ENCODE data around the gene GUCY2C. TPM values are rescaled to one million over a fixed set of nuclear protein-coding genes. Genes with fewer than 3 reads are reported as not detected.

The GUCY2C gene
- polyA plus RNA-seq, 2 of the 4 experiments (the other 2 are of a cell fraction), result 0.05 TPM; not detected in 1

DNA sequence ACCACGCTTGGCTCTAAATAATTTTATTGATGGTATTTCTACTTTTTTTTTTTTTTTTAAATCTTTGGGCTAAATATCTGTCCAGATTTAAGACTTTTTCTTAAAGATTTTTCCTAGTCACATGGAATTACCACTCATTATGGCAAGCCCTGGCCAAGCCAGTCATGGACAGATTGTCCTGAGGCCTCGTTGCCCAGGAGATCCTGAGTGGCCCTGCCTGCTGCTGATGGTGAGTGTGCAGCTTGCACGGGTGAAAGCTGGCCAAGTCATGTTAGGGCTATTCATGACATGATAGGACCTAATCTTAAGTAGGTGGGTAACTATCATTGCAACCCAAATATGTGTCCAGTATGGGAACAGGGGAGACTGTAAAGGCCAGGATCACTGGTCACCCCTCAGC, 27.8 kb downstream of the GUCY2C start:
- ChIA-PET POLR2A (no interaction called here), CTCF (interaction anchor here (0.7 to 1.9 kb wide), 2 partner anchors 312 to 431 kb away, joined by 3 to 5 read pairs; no protein-coding TSS in a partner anchor)
- ATAC-seq, result no peak
- H3K4me2 ChIP-seq, result no peak overlapping the region
- no peak overlapping the region for H3K4me3 ChIP-seq
- no peak overlapping the region for H3K27ac ChIP-seq
- no peak for FAIRE-seq
- TF ChIP-seq POLR2AphosphoS2 (conservative IDR thresholded peaks at IDR 0.05; ENCODE audit: low read length), result no peak
- TF ChIP-seq SREBF2 (IDR thresholded peaks at IDR 0.05), result no peak
- TF ChIP-seq TFCP2L1 (CRISPR knock-in tag; IDR thresholded peaks at IDR 0.05), result no peak
- no peak for TF ChIP-seq ATOH8 (CRISPR knock-in tag; IDR thresholded peaks at IDR 0.05; ENCODE audit: low read depth)
- TF ChIP-seq TP53 (CRISPR knock-in tag; IDR thresholded peaks at IDR 0.05), result no peak
- TF ChIP-seq FOXS1 (CRISPR knock-in tag; IDR thresholded peaks at IDR 0.05), result no peak
- TF ChIP-seq EHMT2 (IDR thresholded peaks at IDR 0.05; ENCODE audit: low read depth), result no peak
- TF ChIP-seq, protein P1, sequence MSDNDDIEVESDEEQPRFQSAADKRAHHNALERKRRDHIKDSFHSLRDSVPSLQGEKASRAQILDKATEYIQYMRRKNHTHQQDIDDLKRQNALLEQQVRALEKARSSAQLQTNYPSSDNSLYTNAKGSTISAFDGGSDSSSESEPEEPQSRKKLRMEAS (IDR thresholded peaks at IDR 0.05), result no peak
- no peak for TF ChIP-seq MYC (IDR thresholded peaks at IDR 0.05; ENCODE audit: borderline replicate concordance, low read length)
- no peak for TF ChIP-seq ESRRA (IDR thresholded peaks at IDR 0.05; ENCODE audit: borderline replicate concordance, low read length)
- no peak for TF ChIP-seq CBX8 (IDR thresholded peaks at IDR 0.05)
- TF ChIP-seq CEBPB (IDR thresholded peaks at IDR 0.05), result no peak
- TF ChIP-seq RFX5 (IDR thresholded peaks at IDR 0.05), result no peak
- TF ChIP-seq CHD2 (IDR thresholded peaks at IDR 0.05; ENCODE audit: low read length, partially characterized antibody), result no peak
- TF ChIP-seq HOXB5 (CRISPR knock-in tag; IDR thresholded peaks at IDR 0.05), result no peak
- TF ChIP-seq, protein P2, sequence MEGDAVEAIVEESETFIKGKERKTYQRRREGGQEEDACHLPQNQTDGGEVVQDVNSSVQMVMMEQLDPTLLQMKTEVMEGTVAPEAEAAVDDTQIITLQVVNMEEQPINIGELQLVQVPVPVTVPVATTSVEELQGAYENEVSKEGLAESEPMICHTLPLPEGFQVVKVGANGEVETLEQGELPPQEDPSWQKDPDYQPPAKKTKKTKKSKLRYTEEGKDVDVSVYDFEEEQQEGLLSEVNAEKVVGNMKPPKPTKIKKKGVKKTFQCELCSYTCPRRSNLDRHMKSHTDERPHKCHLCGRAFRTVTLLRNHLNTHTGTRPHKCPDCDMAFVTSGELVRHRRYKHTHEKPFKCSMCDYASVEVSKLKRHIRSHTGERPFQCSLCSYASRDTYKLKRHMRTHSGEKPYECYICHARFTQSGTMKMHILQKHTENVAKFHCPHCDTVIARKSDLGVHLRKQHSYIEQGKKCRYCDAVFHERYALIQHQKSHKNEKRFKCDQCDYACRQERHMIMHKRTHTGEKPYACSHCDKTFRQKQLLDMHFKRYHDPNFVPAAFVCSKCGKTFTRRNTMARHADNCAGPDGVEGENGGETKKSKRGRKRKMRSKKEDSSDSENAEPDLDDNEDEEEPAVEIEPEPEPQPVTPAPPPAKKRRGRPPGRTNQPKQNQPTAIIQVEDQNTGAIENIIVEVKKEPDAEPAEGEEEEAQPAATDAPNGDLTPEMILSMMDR (IDR thresholded peaks at IDR 0.05), result no peak
- no peaks in the 10 kb centered on the region for H3K4me1 ChIP-seq
- DNase-seq (ENCODE audit: low read depth in 1 of 2, low spot score in 1 of 2), result no peak
- no peaks in the 10 kb centered on the region for H3K9me3 ChIP-seq
- WGBS (ENCODE audit: missing lambda C conversion rate), result 22% methylated on average over 3 of the region's 3 CpGs

DNA sequence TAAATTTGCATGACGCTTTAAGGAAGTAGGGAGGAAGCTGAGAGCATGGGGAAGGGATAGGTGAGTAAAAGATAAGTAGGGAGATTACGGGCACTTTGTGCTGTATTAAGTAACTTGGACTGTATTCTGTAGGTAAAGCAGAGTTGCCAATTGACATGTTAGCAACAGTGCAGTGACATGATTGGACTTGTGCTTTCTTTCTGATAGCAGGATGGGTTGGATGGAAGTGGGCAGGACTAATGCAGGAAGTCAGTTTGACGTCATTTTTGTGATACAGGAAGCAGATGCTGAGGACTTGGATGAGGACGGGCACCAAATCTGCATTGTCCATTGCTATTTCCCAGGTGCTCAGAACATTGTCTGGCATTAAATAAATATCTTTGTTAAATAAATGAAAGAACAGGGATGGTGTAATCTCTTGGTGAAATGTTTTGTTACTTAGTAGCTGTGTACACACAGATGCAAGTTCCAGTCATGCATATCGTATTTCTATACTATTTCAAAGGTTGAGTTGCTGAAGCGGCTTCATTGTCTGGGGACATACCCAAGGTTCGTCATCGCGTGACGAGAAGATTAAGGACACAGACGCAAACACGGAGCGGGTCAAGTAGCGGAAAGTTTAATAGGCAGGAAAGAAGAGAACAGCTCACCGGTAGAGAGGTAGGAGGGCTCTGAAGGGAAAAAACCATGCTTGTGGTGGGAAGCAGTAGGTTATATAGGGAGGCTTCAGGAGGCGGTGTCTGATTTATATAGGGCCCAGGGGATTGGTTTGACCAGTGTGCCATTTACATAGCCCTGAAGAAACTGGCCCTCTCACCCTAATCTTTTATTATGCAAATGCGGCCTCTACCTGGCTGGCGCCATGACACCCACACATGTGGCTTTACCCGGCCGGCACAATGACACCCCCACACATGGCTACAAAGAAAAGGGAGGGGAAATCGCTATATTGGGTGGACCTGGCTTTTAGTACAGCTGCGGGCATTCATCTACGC, 30.7 kb downstream of the GUCY2C start:
- WGBS (ENCODE audit: missing lambda C conversion rate), result 85% methylated on average over 23 of the region's 23 CpGs
- DNase-seq (ENCODE audit: low read depth in 1 of 2, low spot score in 1 of 2), result peak in 1 of 2 experiments; percentile 4
- CTCF ChIA-PET, result interaction anchor here (0.6 to 4.4 kb wide), 5 partner anchors 13 to 480 kb away, joined by 3 to 35 read pairs (median 4); no protein-coding TSS in a partner anchor

More for the DNA sequence above, 30.7 kb downstream of the GUCY2C start:
- Histone ChIP-seq H3K4me1 (no peaks in the 10 kb centered on the region), H3K9me3 (no peaks in the 10 kb centered on the region), H3K27ac (no peak overlapping the region), H3K4me2 (no peak overlapping the region), H3K4me3 (no peak overlapping the region)
- TF ChIP-seq ELK1 (IDR thresholded peaks at IDR 0.05; ENCODE audit: low read depth, low read length), result no peak
- no peak for TF ChIP-seq MAZ (IDR thresholded peaks at IDR 0.05; ENCODE audit: borderline replicate concordance, low read depth, low read length)
- TF ChIP-seq TP53 (CRISPR knock-in tag; IDR thresholded peaks at IDR 0.05), result no peak
- TF ChIP-seq ZSCAN20 (CRISPR knock-in tag; IDR thresholded peaks at IDR 0.05), result no peak
- POLR2A ChIA-PET, result interaction anchor here (0.6 kb wide), 1 partner anchor 388 kb away, joined by 3 read pairs; no protein-coding TSS in a partner anchor
- FAIRE-seq (no peak), ATAC-seq (no peak)
